Keratinocyte (primary cell): ENCODE measurements around the gene CACNA1S. TPM values are rescaled to one million over a fixed set of nuclear protein-coding genes. Genes with fewer than 3 reads are reported as not detected.

Experiments used
- DNase-seq: peaks from one replicate; pipeline ENCODE4 v3.0.0-alpha.2; 2011; ENCODE audit warnings: low read depth, missing footprints, low spot score
- FAIRE-seq: peaks from 2 replicates; lab custom pipeline; 2011; peaks lifted over from hg19 to GRCh38; lab: Jason Lieb, UNC
- H2AFZ ChIP-seq: 2 replicates; pipeline ENCODE4 v1.6.0; 2012; ENCODE audit warnings: low read length, control low read depth, inconsistent platforms; ENCODE audit not compliant: control insufficient read depth
- H3K27ac ChIP-seq: 2 replicates; pipeline ENCODE4 v1.5.1; 2011; ENCODE audit warnings: low read length; ENCODE audit not compliant: control insufficient read depth, insufficient read depth
- H3K27me3 ChIP-seq: 3 replicates; pipeline ENCODE4 v1.6.0; 2011; ENCODE audit warnings: low read length; ENCODE audit not compliant: control insufficient read depth, insufficient read depth; ENCODE audit errors: extremely low read depth
- H3K36me3 ChIP-seq, 2 experiments: 2 replicates in 1 of 2; 3 replicates in 1 of 2; pipeline ENCODE4 v1.5.1; 2011; ENCODE audit warnings: low read length in 2 of 2, mild to moderate bottlenecking in 1 of 2; ENCODE audit not compliant: control insufficient read depth in 2 of 2, insufficient read depth in 2 of 2; ENCODE audit errors: extremely low read depth in 1 of 2
- H3K4me1 ChIP-seq: 3 replicates; pipeline ENCODE4 v1.5.1; 2011; ENCODE audit warnings: low read length; ENCODE audit not compliant: control insufficient read depth, insufficient read depth; ENCODE audit errors: extremely low read depth
- H3K4me2 ChIP-seq: 3 replicates; pipeline ENCODE4 v1.6.0; 2011; ENCODE audit warnings: low read depth, low read length; ENCODE audit not compliant: control insufficient read depth, insufficient read depth; ENCODE audit errors: extremely low read depth
- H3K4me3 ChIP-seq, 3 experiments: fragments of 200-600 bp in 1 of 3; sonication (generic) in 1 of 3; 2 replicates in 2 of 3; 3 replicates in 1 of 3; pipeline ENCODE4 v1.5.1; 2011 to 2016; ENCODE audit warnings: low read length in 3 of 3, mild to moderate bottlenecking in 3 of 3, control low read depth in 2 of 3, inconsistent platforms in 1 of 3, low read depth in 1 of 3, mixed read lengths in 1 of 3, mixed run types in 1 of 3, moderate library complexity in 1 of 3; ENCODE audit not compliant: control insufficient read depth in 2 of 3, insufficient read depth in 2 of 3; ENCODE audit errors: extremely low read depth in 1 of 3
- H3K79me2 ChIP-seq: 2 replicates; pipeline ENCODE4 v1.6.0; 2012; ENCODE audit warnings: low read length; ENCODE audit not compliant: control insufficient read depth, insufficient read depth
- H3K9ac ChIP-seq: 3 replicates; pipeline ENCODE4 v1.6.0; 2011; ENCODE audit warnings: low read length; ENCODE audit not compliant: control insufficient read depth, insufficient read depth; ENCODE audit errors: extremely low read depth
- H3K9me1 ChIP-seq: 3 replicates; pipeline ENCODE4 v1.6.0; 2011; ENCODE audit warnings: low read length; ENCODE audit not compliant: control insufficient read depth, insufficient read depth; ENCODE audit errors: extremely low read depth
- H3K9me3 ChIP-seq: 2 replicates; pipeline ENCODE4 v1.5.1; 2012; ENCODE audit warnings: low read depth, low read length; ENCODE audit not compliant: control insufficient read depth
- H4K20me1 ChIP-seq: 3 replicates; pipeline ENCODE4 v1.6.0; 2011; ENCODE audit warnings: low read length; ENCODE audit not compliant: control insufficient read depth, insufficient read depth; ENCODE audit errors: extremely low read depth
- CTCF ChIP-seq, 3 experiments: IDR thresholded peaks in 1 of 3; conservative IDR thresholded peaks in 1 of 3; optimal IDR thresholded peaks in 1 of 3; 2 replicates in 2 of 3; 3 replicates in 1 of 3; pipeline versions ENCODE3 to v1.5.1; 2011; ENCODE audit warnings: low read length in 3 of 3, mild to moderate bottlenecking in 3 of 3, moderate library complexity in 2 of 3, control low read depth in 1 of 3, inconsistent platforms in 1 of 3; ENCODE audit not compliant: insufficient read depth in 2 of 3; ENCODE audit errors: extremely low read depth in 1 of 3
- EZH2 ChIP-seq: IDR thresholded peaks from one replicate; pipeline ENCODE4 v1.6.1; 2012; ENCODE audit warnings: inconsistent platforms, mild to moderate bottlenecking, low read length, moderate library complexity
- dilution Hi-C: fragments of 300-500 bp; cut with MboI; formaldehyde crosslinking; loops from one replicate; pipeline ENCODE4 v1.7.0; 2020; ENCODE audit warnings: low sequenced_read_pairs; ENCODE audit not compliant: extremely low pct_ligation_motif_present
- polyA plus RNA-seq, 5 experiments: library from polyadenylated mRNA; depleted of rRNA in 3 of 5; stranded (reverse) in 3 of 5; stranded (forward) in 1 of 5; unstranded in 1 of 5; fragments of >200 nt; gene quantifications; 1 replicate in 1 of 5; 2 replicates in 3 of 5; 3 replicates in 1 of 5; pipeline versions ENCODE4 v1.2.1 to v1.2.3, GENCODE V29; 2011 to 2012; ENCODE audit warnings: missing spikeins in 2 of 5, low read depth in 1 of 5, low replicate concordance in 1 of 5

CACNA1S gene
- polyA plus RNA-seq, 1 donor (not counting 4 experiments of a cell fraction or from before 2014, with no cell fraction given) = not detected

- H2AFZ ChIP-seq = no peak overlapping the region
- no peaks in the 10 kb centered on the region for H3K9me1 ChIP-seq
- no peaks in the 10 kb centered on the region for H3K9me3 ChIP-seq
- no peak overlapping the region for H3K4me2 ChIP-seq
- FAIRE-seq (no peak), DNase-seq (no peak)
- dilution Hi-C loops = no loop called here
- no peak overlapping the region for H3K9ac ChIP-seq
- no peak overlapping the region for H3K4me3 ChIP-seq
- no peak overlapping the region for H3K27ac ChIP-seq
- H3K36me3 ChIP-seq = no peaks in the 10 kb centered on the region
- peaks cover 12% of the 10 kb centered on the region for H3K27me3 ChIP-seq
- TF ChIP-seq EZH2 (no peak), CTCF (optimal IDR thresholded peaks at IDR 0.05 in 1 of 3, IDR thresholded peaks at IDR 0.05 in 1 of 3, conservative IDR thresholded peaks at IDR 0.05 in 1 of 3; ENCODE audit: extremely low read depth in 1 of 3, insufficient read depth in 2 of 3, low read length in 3 of 3) (peak; percentile 34 to 48 (median 46))
- H4K20me1 ChIP-seq = no peaks in the 10 kb centered on the region
- H3K79me2 ChIP-seq = no peaks in the 10 kb centered on the region
- H3K4me1 ChIP-seq = peaks cover 21% of the 10 kb centered on the region
These were observed 91.3 kb downstream of the CACNA1S start for GRCh38 chr1:201020721-201021629.

- dilution Hi-C loops = no loop called here
- FAIRE-seq (no peak), DNase-seq (no peak)
- no peaks in the 10 kb centered on the region for H3K36me3 ChIP-seq
- H3K27ac ChIP-seq = no peak overlapping the region
- TF ChIP-seq EZH2 (no peak), CTCF (optimal IDR thresholded peaks at IDR 0.05 in 1 of 3, IDR thresholded peaks at IDR 0.05 in 1 of 3, conservative IDR thresholded peaks at IDR 0.05 in 1 of 3; ENCODE audit: extremely low read depth in 1 of 3, insufficient read depth in 2 of 3, low read length in 3 of 3) (no peak)
- no peak overlapping the region for H2AFZ ChIP-seq
- peaks cover 12% of the 10 kb centered on the region for H3K27me3 ChIP-seq
- no peaks in the 10 kb centered on the region for H3K9me3 ChIP-seq
- no peaks in the 10 kb centered on the region for H3K9me1 ChIP-seq
- no peak overlapping the region for H3K9ac ChIP-seq
- H4K20me1 ChIP-seq = no peaks in the 10 kb centered on the region
- H3K4me3 ChIP-seq = no peak overlapping the region
- peak overlapping the region; percentile 27 for H3K4me2 ChIP-seq
- H3K4me1 ChIP-seq = peaks cover 22% of the 10 kb centered on the region
- H3K79me2 ChIP-seq = no peaks in the 10 kb centered on the region
These were observed 92.1 kb downstream of the CACNA1S start for GRCh38 chr1:201020040-201020591.
